GM18867 (cell line): ENCODE measurements around the gene FAM110A.
"Not testable (repeated sequence)": the region's sequence is repeated elsewhere in the genome, so short reads cannot be mapped to it uniquely, and the experiment has no call there.

Source experiments
- ATAC-seq: cut with Tn5 transposase; IDR thresholded peaks from one replicate; pipeline ENCODE4 v1.9.1; 2021; ENCODE audit warnings: mild to moderate bottlenecking, moderate library complexity; ENCODE audit not compliant: unreplicated experiment

FAM110A gene

GRCh38 chr20:822651-823573 lies 10.6 kb upstream of the FAM110A start:
- ATAC-seq: no peak

GRCh38 chr20:823574-823902 lies 10.0 kb upstream of the FAM110A start:
- ATAC-seq: no peak

- ATAC-seq: no peak
These were observed 9.0 kb upstream of the FAM110A start for GRCh38 chr20:824490-824889.

- ATAC-seq: no peak
These were observed 8.6 kb upstream of the FAM110A start for GRCh38 chr20:824916-825315.

- no peak for ATAC-seq
These were observed 7.6 kb upstream of the FAM110A start for GRCh38 chr20:825710-826421.

- ATAC-seq: no peak
These were observed 6.7 kb upstream of the FAM110A start for GRCh38 chr20:826695-827323.

GRCh38 chr20:827981-828380 lies 5.5 kb upstream of the FAM110A start:
- ATAC-seq: not testable (repeated sequence)

GRCh38 chr20:828987-829386 lies 4.5 kb upstream of the FAM110A start:
- ATAC-seq: no peak

GRCh38 chr20:829551-829950 lies 4.0 kb upstream of the FAM110A start:
- ATAC-seq: no peak

GRCh38 chr20:830011-830521 lies 3.4 kb upstream of the FAM110A start:
- no peak for ATAC-seq

- no peak for ATAC-seq
These were observed 2.3 kb upstream of the FAM110A start for GRCh38 chr20:831251-831650.

- no peak for ATAC-seq
These were observed 1.6 kb upstream of the FAM110A start for GRCh38 chr20:831956-832355.

GRCh38 chr20:833121-833449 lies 430 bp upstream of the FAM110A start:
- no peak for ATAC-seq

- no peak for ATAC-seq
These were observed 734 bp downstream of the FAM110A start for GRCh38 chr20:834151-834746.

- ATAC-seq: no peak
These were observed 2.1 kb downstream of the FAM110A start for GRCh38 chr20:835608-836045.

- no peak for ATAC-seq
These were observed 2.7 kb downstream of the FAM110A start for GRCh38 chr20:836190-836589.

GRCh38 chr20:839015-839414 lies 5.5 kb downstream of the FAM110A start:
- ATAC-seq: no peak

GRCh38 chr20:839626-840025 lies 6.1 kb downstream of the FAM110A start:
- no peak for ATAC-seq

- no peak for ATAC-seq
These were observed 7.0 kb downstream of the FAM110A start for GRCh38 chr20:840503-840857.

- ATAC-seq: no peak
These were observed 7.5 kb downstream of the FAM110A start for GRCh38 chr20:840858-841567.
